PC-3 (cell line): ENCODE results near the gene CXCR6. TPM values are rescaled to one million over a fixed set of nuclear protein-coding genes. Genes with fewer than 3 reads are reported as not detected.

ENCODE experiments used
- ATAC-seq: fragments of 200-7000 bp; cut with Tn5 transposase; 2 replicates; pipeline ENCODE4 v1.9.1; 2020; ENCODE audit warnings: mild to moderate bottlenecking, moderate library complexity
- BruUV-seq: library from RNA; stranded (reverse); fragments of 400-500 nt; replicated peaks from 2 replicates; lab custom pipeline; 2021; lab: Mats Ljungman, UMichigan
- CTCF ChIA-PET: fragments of 300-600 bp; sonication (Branson Sonifier 250); formaldehyde crosslinking; loops from one replicate; lab custom pipeline; 2022; ENCODE audit warnings: antibody characterized with exemption; lab: Charles Lee
- POLR2A ChIA-PET: fragments of 300-600 bp; sonication (Branson Sonifier 250); formaldehyde crosslinking; loops from one replicate; lab custom pipeline; 2022; ENCODE audit warnings: antibody characterized with exemption; ENCODE audit not compliant: unreplicated experiment; lab: Charles Lee
- DNase-seq: peaks from one replicate; pipeline ENCODE4 v3.0.0-alpha.2; 2015
- H2AFZ ChIP-seq: fragments of 300-600 bp; sonication (generic); 2 replicates; pipeline ENCODE4 v1.6.0; 2016; ENCODE audit warnings: antibody characterized with exemption, low read length
- H3F3A ChIP-seq: fragments of 300-600 bp; sonication (generic); one replicate; pipeline ENCODE4 v1.6.0; 2017; ENCODE audit warnings: antibody characterized with exemption, low read length, control low read depth, mild to moderate bottlenecking; ENCODE audit not compliant: unreplicated experiment
- H3K27ac ChIP-seq: fragments of 300-600 bp; sonication (generic); 2 replicates; pipeline ENCODE4 v1.5.1; 2016; ENCODE audit warnings: mild to moderate bottlenecking, low read length
- H3K27me3 ChIP-seq: fragments of 300-600 bp; sonication (generic); 2 replicates; pipeline ENCODE4 v1.6.1; 2016; ENCODE audit warnings: low read length, mixed read lengths
- H3K36me3 ChIP-seq: fragments of 300-600 bp; sonication (generic); 2 replicates; pipeline ENCODE4 v1.6.1; 2016; ENCODE audit warnings: low read depth, mixed run types, low read length, mixed read lengths
- H3K4me1 ChIP-seq: fragments of 300-600 bp; sonication (generic); 2 replicates; pipeline ENCODE4 v1.5.1; 2016; ENCODE audit warnings: low read length; ENCODE audit not compliant: insufficient read depth
- H3K4me2 ChIP-seq: fragments of 300-600 bp; sonication (generic); 2 replicates; pipeline ENCODE4 v1.6.0; 2016; ENCODE audit warnings: low read length
- H3K4me3 ChIP-seq: fragments of 300-600 bp; sonication (generic); 2 replicates; pipeline ENCODE4 v1.5.1; 2016; ENCODE audit warnings: mild to moderate bottlenecking, low read length, mixed read lengths
- H3K79me2 ChIP-seq: fragments of 300-600 bp; sonication (generic); 2 replicates; pipeline ENCODE4 v1.6.1; 2017; ENCODE audit warnings: low read length, mixed read lengths
- H3K9ac ChIP-seq: fragments of 300-600 bp; sonication (generic); 2 replicates; pipeline ENCODE4 v1.6.0; 2016; ENCODE audit warnings: mild to moderate bottlenecking, low read length
- H3K9me2 ChIP-seq: fragments of 300-600 bp; sonication (generic); replicated peaks from 2 replicates; pipeline ENCODE4 v1.6.1; 2016; ENCODE audit warnings: mixed run types, low read length, mixed read lengths
- H3K9me3 ChIP-seq: fragments of 300-600 bp; sonication (generic); 2 replicates; pipeline ENCODE4 v1.6.1; 2016; ENCODE audit warnings: low read length, mixed read lengths
- H4K20me1 ChIP-seq: fragments of 300-600 bp; sonication (generic); 2 replicates; pipeline ENCODE4 v1.6.1; 2016; ENCODE audit warnings: low read length, mixed read lengths
- CTCF ChIP-seq: fragments of 300-600 bp; sonication (generic); conservative IDR thresholded peaks from 2 replicates; pipeline ENCODE4 v1.5.1; 2017; ENCODE audit warnings: antibody characterized with exemption, low read depth, mild to moderate bottlenecking, low read length
- EZH2 ChIP-seq: fragments of 300-600 bp; sonication (generic); IDR thresholded peaks from one replicate; pipeline ENCODE4 v1.6.1; 2017; ENCODE audit warnings: antibody characterized with exemption, mild to moderate bottlenecking, low read length; ENCODE audit not compliant: unreplicated experiment
- EZH2phosphoT487 ChIP-seq: fragments of 300-600 bp; sonication (generic); IDR thresholded peaks from 2 replicates; pipeline ENCODE4 v1.6.1; 2018; ENCODE audit warnings: mild to moderate bottlenecking, antibody characterized with exemption, low read length, borderline replicate concordance
- intact Hi-C: fragments of 100-400 bp; cut with micrococcal nuclease; formaldehyde crosslinking; loops from 2 replicates; pipeline ENCODE4 v1.9.0; 2023
- total RNA-seq: library from RNA; depleted of rRNA; stranded (reverse); fragments of >200 nt; gene quantifications from 2 replicates; pipeline ENCODE4 v1.2.3, GENCODE V29; 2014

CXCR6 gene
- total RNA-seq, 1 experiment from 2014 or later = not detected

- H4K20me1 ChIP-seq = no peaks in the 10 kb centered on the region
- H3K4me2 ChIP-seq = no peak overlapping the region
- TF ChIP-seq CTCF = no peak
- TF ChIP-seq EZH2phosphoT487 = no peak
- TF ChIP-seq EZH2 = no peak
- no peaks in the 10 kb centered on the region for H3F3A ChIP-seq
- H3K27ac ChIP-seq = no peak overlapping the region
- CTCF ChIA-PET = interaction anchor here (0.6 to 1.7 kb wide), 3 partner anchors 54 to 137 kb away, joined by 3 to 24 read pairs (median 4); no protein-coding TSS in a partner anchor
- H3K79me2 ChIP-seq = no peaks in the 10 kb centered on the region
- ATAC-seq = no peak
- H3K4me1 ChIP-seq = peaks cover 16% of the 10 kb centered on the region
- H2AFZ ChIP-seq = no peak overlapping the region
- H3K9me2 ChIP-seq = no peaks in the 10 kb centered on the region
- 0 out of 2 replicates have a peak, but pooled peaks cover under 1% of the 10 kb centered on the region for H3K36me3 ChIP-seq
- DNase-seq = no peak
- intact Hi-C loops = no loop called here
- H3K9me3 ChIP-seq = no peaks in the 10 kb centered on the region
- no peak overlapping the region for H3K9ac ChIP-seq
- no peaks in the 10 kb centered on the region for H3K27me3 ChIP-seq
- no peak overlapping the region for H3K4me3 ChIP-seq
- POLR2A ChIA-PET = interaction anchor here (0.6 kb wide), 1 partner anchor 136 kb away, joined by 6 read pairs; no protein-coding TSS in a partner anchor
- BruUV-seq = no TSS peak
Measured at GRCh38 chr3:45940004-45940780, 3.1 kb upstream of the CXCR6 start.

- DNase-seq = peak; percentile 47
- intact Hi-C loops = no loop called here
- Histone ChIP-seq H4K20me1 (no peaks in the 10 kb centered on the region), H3K27ac (no peak overlapping the region), H3K79me2 (no peaks in the 10 kb centered on the region), H3K27me3 (no peaks in the 10 kb centered on the region), H3K4me3 (no peak overlapping the region), H3K36me3 (no peaks in the 10 kb centered on the region), H3K9ac (no peak overlapping the region), H3K9me2 (no peaks in the 10 kb centered on the region), H3K4me2 (no peak overlapping the region), H3F3A (no peaks in the 10 kb centered on the region), H2AFZ (no peak overlapping the region), H3K4me1 (peaks cover 16% of the 10 kb centered on the region), H3K9me3 (no peaks in the 10 kb centered on the region)
- TF ChIP-seq CTCF (no peak), EZH2 (no peak), EZH2phosphoT487 (no peak)
- ATAC-seq = no peak
- CTCF ChIA-PET = interaction anchor here (0.6 kb wide), 1 partner anchor 98 kb away, joined by 4 read pairs; no protein-coding TSS in a partner anchor
- BruUV-seq = no TSS peak
- POLR2A ChIA-PET = no interaction called here
Measured at GRCh38 chr3:45940781-45941365, 2.4 kb upstream of the CXCR6 start.
